HFFc6 (cell line): Measurements from ENCODE around the gene RNF144A. TPM values are rescaled to one million over a fixed set of nuclear protein-coding genes. Genes with fewer than 3 reads are reported as not detected.

ENCODE experiments used
- DNase-seq: peaks from one replicate; pipeline ENCODE4 v3.0.0-alpha.2; 2018
- H3K27ac Mint-ChIP-seq: 2 replicates; pipeline ENCODE4 v1.8.0; 2020; ENCODE audit warnings: mild to moderate bottlenecking, mixed read lengths
- H3K27me3 Mint-ChIP-seq: 2 replicates; pipeline ENCODE4 v1.8.0; 2021; ENCODE audit warnings: mild to moderate bottlenecking, moderate library complexity, mixed read lengths; ENCODE audit not compliant: insufficient read depth
- H3K36me3 Mint-ChIP-seq: 2 replicates; pipeline ENCODE4 v1.8.0; 2021; ENCODE audit warnings: low read depth, mixed read lengths
- H3K4me1 Mint-ChIP-seq: 2 replicates; pipeline ENCODE4 v1.8.0; 2020; ENCODE audit warnings: low read depth, mixed read lengths
- H3K4me3 Mint-ChIP-seq: 2 replicates; pipeline ENCODE4 v1.8.0; 2020; ENCODE audit warnings: mild to moderate bottlenecking, moderate library complexity, mixed read lengths
- H3K9me3 Mint-ChIP-seq: 2 replicates; pipeline ENCODE4 v1.8.0; 2020; ENCODE audit warnings: mild to moderate bottlenecking, mixed read lengths
- total RNA-seq, 6 experiments: library from RNA; stranded (reverse); fragmentation: NEBNext Ultra II Directional; extraction: Animal tissue kit (Norgen Biotek cat#: 25700); gene quantifications; 2 replicates in 1 of 6; 3 replicates in 5 of 6; pipeline ENCODE4 v1.2.3, GENCODE V29; 2021
- TF ChIP-seq, protein P1 (sequence below): fragments of 200-600 bp; sonication (generic); IDR thresholded peaks from 2 replicates; pipeline ENCODE4 v1.5.0; 2021; ENCODE audit warnings: antibody characterized with exemption, mild to moderate bottlenecking

The RNF144A gene
- total RNA-seq, 6 experiments from 2014 or later, result not detected

DNA sequence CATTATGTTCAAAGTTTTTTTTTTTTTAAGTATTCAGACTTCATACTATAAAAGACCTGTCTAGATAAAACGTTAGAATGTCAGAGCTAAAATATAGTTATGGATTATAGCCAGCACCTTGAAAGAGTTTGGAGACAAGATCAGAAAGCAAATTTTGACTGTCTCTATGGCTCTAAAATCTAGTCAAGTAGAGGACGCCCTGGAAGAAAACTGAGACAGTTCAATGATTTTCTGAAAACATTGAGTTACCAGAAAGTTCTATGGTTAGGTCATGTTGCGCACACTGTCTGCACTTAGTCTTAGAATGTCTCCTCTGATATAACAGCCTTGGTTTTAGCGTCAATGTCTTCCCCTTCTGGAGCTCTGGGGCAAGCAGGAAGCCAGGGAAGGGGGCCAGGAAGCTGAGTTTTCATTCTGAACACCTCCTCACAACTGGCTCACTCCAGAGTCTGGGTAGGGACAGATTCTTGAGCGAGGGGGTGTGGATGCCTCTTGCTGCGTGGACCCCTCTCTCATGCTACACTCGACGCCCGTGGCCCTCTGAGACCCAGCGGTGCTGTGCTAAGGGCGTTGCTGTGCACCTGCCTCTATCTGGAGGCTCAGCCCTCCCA, 99.5 kb downstream of the RNF144A start:
- no peak overlapping the region for H3K4me3 Mint-ChIP-seq
- peaks cover 69% of the 10 kb centered on the region for H3K9me3 Mint-ChIP-seq
- no peak for DNase-seq
- H3K4me1 Mint-ChIP-seq, result no peaks in the 10 kb centered on the region
- no peak overlapping the region for H3K27ac Mint-ChIP-seq
- H3K27me3 Mint-ChIP-seq, result peaks cover 3% of the 10 kb centered on the region; the same call in 1 of the 2 replicates
- TF ChIP-seq, protein P1, sequence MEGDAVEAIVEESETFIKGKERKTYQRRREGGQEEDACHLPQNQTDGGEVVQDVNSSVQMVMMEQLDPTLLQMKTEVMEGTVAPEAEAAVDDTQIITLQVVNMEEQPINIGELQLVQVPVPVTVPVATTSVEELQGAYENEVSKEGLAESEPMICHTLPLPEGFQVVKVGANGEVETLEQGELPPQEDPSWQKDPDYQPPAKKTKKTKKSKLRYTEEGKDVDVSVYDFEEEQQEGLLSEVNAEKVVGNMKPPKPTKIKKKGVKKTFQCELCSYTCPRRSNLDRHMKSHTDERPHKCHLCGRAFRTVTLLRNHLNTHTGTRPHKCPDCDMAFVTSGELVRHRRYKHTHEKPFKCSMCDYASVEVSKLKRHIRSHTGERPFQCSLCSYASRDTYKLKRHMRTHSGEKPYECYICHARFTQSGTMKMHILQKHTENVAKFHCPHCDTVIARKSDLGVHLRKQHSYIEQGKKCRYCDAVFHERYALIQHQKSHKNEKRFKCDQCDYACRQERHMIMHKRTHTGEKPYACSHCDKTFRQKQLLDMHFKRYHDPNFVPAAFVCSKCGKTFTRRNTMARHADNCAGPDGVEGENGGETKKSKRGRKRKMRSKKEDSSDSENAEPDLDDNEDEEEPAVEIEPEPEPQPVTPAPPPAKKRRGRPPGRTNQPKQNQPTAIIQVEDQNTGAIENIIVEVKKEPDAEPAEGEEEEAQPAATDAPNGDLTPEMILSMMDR, result no peak
- no peaks in the 10 kb centered on the region for H3K36me3 Mint-ChIP-seq

DNA sequence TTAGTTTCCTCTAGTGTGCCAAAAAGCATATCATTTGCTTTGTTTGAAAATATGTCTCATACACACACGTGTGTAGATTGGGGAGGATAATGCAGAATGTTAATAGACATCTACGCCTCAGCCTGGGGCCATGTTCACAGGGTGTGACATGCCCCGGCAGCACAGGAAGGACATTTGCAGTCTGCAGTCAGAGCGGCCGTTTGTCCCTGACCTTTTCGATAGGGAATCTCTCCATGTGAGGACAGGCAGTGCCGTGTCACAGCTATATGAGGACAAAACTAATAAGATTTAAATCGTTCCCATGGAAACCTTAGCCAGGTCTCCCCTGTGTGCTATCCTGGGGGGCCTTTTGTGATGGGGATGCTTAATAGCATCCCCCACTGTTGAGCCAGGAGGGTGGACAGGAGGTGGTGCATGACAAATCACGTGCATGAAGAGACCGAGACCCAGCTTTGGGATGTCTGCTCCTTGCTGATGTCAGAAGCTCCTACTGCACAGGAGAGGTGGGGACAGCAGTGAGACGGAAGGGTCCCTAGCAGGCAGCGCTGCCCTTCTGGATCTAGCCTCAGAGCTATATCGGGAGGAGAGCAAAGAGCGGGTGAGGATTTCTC, 100.6 kb downstream of the RNF144A start:
- TF ChIP-seq, protein P1, result no peak
- DNase-seq, result no peak
- H3K27me3 Mint-ChIP-seq, result peaks cover 3% of the 10 kb centered on the region; the same call in 1 of the 2 replicates
- no peak overlapping the region for H3K4me3 Mint-ChIP-seq
- H3K9me3 Mint-ChIP-seq, result peaks cover 69% of the 10 kb centered on the region
- no peak overlapping the region for H3K27ac Mint-ChIP-seq
- H3K36me3 Mint-ChIP-seq, result no peaks in the 10 kb centered on the region
- no peaks in the 10 kb centered on the region for H3K4me1 Mint-ChIP-seq

DNA sequence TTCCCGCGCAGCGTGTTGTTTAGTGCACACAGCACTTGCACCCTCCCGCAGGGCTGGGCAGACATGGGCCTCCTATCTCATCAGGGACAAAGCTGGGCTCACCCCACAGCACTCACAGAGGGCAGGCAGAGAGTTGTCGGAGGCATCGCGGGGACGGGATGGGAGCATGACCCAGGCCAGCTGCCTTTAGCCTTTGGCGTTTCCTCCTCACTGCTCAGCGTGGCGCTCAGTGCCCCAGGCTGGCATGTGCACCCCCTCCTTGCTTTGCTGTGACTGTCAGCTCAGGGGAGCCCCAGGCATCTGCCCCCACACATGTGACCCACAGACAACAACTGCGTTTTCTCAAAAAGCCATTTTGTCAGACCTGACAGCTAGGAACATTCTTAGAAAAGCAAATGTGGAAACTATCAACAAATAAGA, 101.1 kb downstream of the RNF144A start:
- peaks cover 3% of the 10 kb centered on the region; the same call in 1 of the 2 replicates for H3K27me3 Mint-ChIP-seq
- TF ChIP-seq, protein P1, result no peak
- H3K9me3 Mint-ChIP-seq, result peaks cover 64% of the 10 kb centered on the region
- H3K4me1 Mint-ChIP-seq, result no peaks in the 10 kb centered on the region
- H3K36me3 Mint-ChIP-seq, result no peaks in the 10 kb centered on the region
- no peak overlapping the region for H3K27ac Mint-ChIP-seq
- no peak overlapping the region for H3K4me3 Mint-ChIP-seq
- DNase-seq, result no peak

GRCh38 chr2:7018767-7019166, 101.6 kb downstream of the RNF144A start:
- DNase-seq, result no peak
- Mint-ChIP-seq H3K4me1 (no peaks in the 10 kb centered on the region), H3K27me3 (peaks cover 3% of the 10 kb centered on the region; the same call in 1 of the 2 replicates), H3K36me3 (no peaks in the 10 kb centered on the region), H3K27ac (no peak overlapping the region), H3K4me3 (no peak overlapping the region), H3K9me3 (peaks cover 64% of the 10 kb centered on the region)
- TF ChIP-seq, protein P1, result no peak

GRCh38 chr2:7019191-7019590, 102.0 kb downstream of the RNF144A start:
- Mint-ChIP-seq H3K4me3 (no peak overlapping the region), H3K36me3 (no peaks in the 10 kb centered on the region), H3K27ac (no peak overlapping the region), H3K27me3 (peaks cover 3% of the 10 kb centered on the region; the same call in 1 of the 2 replicates), H3K9me3 (peaks cover 64% of the 10 kb centered on the region), H3K4me1 (no peaks in the 10 kb centered on the region)
- TF ChIP-seq, protein P1, result no peak
- DNase-seq, result no peak
